Right cardiac atrium (tissue), 5 donors: Measurements from ENCODE around the gene SCTR. TPM values are rescaled to one million over a fixed set of nuclear protein-coding genes. Genes with fewer than 3 reads are reported as not detected.

Experiments used
- ATAC-seq, 2 donors: fragments of 200-7000 bp; cut with Tn5 transposase; one replicate each; pipeline versions ENCODE4 v1.8.0 to v1.9.1; 2020; ENCODE audit warnings: moderate library complexity in 2 of 2, mild to moderate bottlenecking in 1 of 2
- DNase-seq, 3 donors: peaks; one replicate each; pipeline ENCODE4 v3.0.0-alpha.2; 2020
- H3K27ac ChIP-seq: one replicate; pipeline ENCODE4 v1.5.1; 2013; ENCODE audit warnings: mild to moderate bottlenecking, low read length, control low read depth, moderate library complexity
- H3K27me3 ChIP-seq: one replicate; pipeline ENCODE4 v1.6.1; 2013; ENCODE audit not compliant: control insufficient read depth, insufficient read depth
- H3K4me1 ChIP-seq: one replicate; pipeline ENCODE4 v1.6.1; 2013; ENCODE audit warnings: low read length; ENCODE audit not compliant: control insufficient read depth, insufficient read depth
- H3K4me3 ChIP-seq: one replicate; pipeline ENCODE4 v1.5.1; 2013; ENCODE audit warnings: low read length, control low read depth
- H3K9me3 ChIP-seq: one replicate; pipeline ENCODE4 v1.6.1; 2013; ENCODE audit warnings: low read length; ENCODE audit not compliant: control insufficient read depth
- WGBS: extraction: QIAGEN DNeasy Blood & Tissue Kit; methylation state at CpG from one replicate; pipeline ENCODE4 v1.1.7; 2013; 5-methylcytosine and 5-hydroxymethylcytosine counted together
- intact Hi-C, 4 donors: fragments of 100-400 bp; cut with DNase I; formaldehyde crosslinking; loops; one replicate each; pipeline versions ENCODE4 v1.11.0 to v1.14.0; 2022 to 2023
- polyA plus RNA-seq: library from polyadenylated mRNA; stranded (reverse); fragments of 200-250 nt; gene quantifications from one replicate; pipeline ENCODE4 v1.2.3, GENCODE V29; 2013
- total RNA-seq, 4 donors: library from RNA; stranded (reverse); fragmentation: NEBNext Ultra II Directional; extraction: Animal tissue kit (Norgen Biotek cat#: 25700); gene quantifications; one replicate each; pipeline ENCODE4 v1.2.1, GENCODE V29; 2021
- donor health status: healthy with polysubstance abuse.
- donor health status: DM: no; HTN: yes; CAD: no.
- donor health status: DM: no; HTN: no; CAD: no.
- donor health status: DM: no; HTN: yes; CAD: no; lungs with severe emphysema.
- donor health status: DM: yes; HTN: yes; CAD: no.

SCTR gene
- total and polyA plus RNA-seq, 5 donors, result 0.38 to 0.50 (median 0.40) TPM; not detected in 2

GRCh38 chr2:119544939-119545475 lies 20.7 kb upstream of the SCTR start:
- Histone ChIP-seq H3K9me3 (no peaks in the 10 kb centered on the region), H3K27ac (no peak overlapping the region), H3K4me1 (no peaks in the 10 kb centered on the region), H3K27me3 (no peaks in the 10 kb centered on the region), H3K4me3 (peak overlapping the region; percentile 46)
- 49% methylated on average over 11 of the region's 11 CpGs for WGBS
- DNase-seq (no peak), ATAC-seq (no peak)
- intact Hi-C loops, result no loop called here

- ATAC-seq (peak; percentile 96 to 98), DNase-seq (peak; percentile 82 to 93 (median 92))
- Histone ChIP-seq H3K4me1 (no peaks in the 10 kb centered on the region), H3K27ac (no peak within 1 kb of the TSS), H3K27me3 (no peaks in the 10 kb centered on the region), H3K4me3 (peak within 1 kb of the TSS; percentile 46), H3K9me3 (no peaks in the 10 kb centered on the region)
- intact Hi-C loops, result no loop called here
- WGBS, result 2% methylated on average over 89 of the region's 89 CpGs
Measured at GRCh38 chr2:119544075-119544938, 20.0 kb upstream of the SCTR start, which contains the start of gene CFAP221. TSS of gene CFAP221 (plus strand) at chr2:119544449. CDS start at chr2:119546132, 1,683 bp downstream.

- H3K4me3 ChIP-seq, result no peak overlapping the region
- no peak overlapping the region for H3K27ac ChIP-seq
- WGBS, result 54% methylated on average over 2 of the region's 2 CpGs
- ATAC-seq, result no peak
- intact Hi-C loops, result no loop called here
- no peaks in the 10 kb centered on the region for H3K4me1 ChIP-seq
- H3K9me3 ChIP-seq, result no peaks in the 10 kb centered on the region
- DNase-seq, result no peak
- H3K27me3 ChIP-seq, result no peaks in the 10 kb centered on the region
Measured at GRCh38 chr2:119541476-119541875, 17.2 kb upstream of the SCTR start.

- ATAC-seq, result no peak
- H3K4me3 ChIP-seq, result no peak overlapping the region
Measured at GRCh38 chr2:119537792-119538191, 13.5 kb upstream of the SCTR start.

GRCh38 chr2:119536707-119537106 lies 12.4 kb upstream of the SCTR start:
- H3K9me3 ChIP-seq, result no peaks in the 10 kb centered on the region
- H3K4me3 ChIP-seq, result no peak overlapping the region
- no peaks in the 10 kb centered on the region for H3K4me1 ChIP-seq
- intact Hi-C loops, result no loop called here
- DNase-seq, result no peak
- no peak for ATAC-seq
- no peak overlapping the region for H3K27ac ChIP-seq
- 54% methylated on average over 1 of the region's 1 CpG for WGBS
- H3K27me3 ChIP-seq, result no peaks in the 10 kb centered on the region

More at GRCh38 chr2:119537792-119538191, 13.5 kb upstream of the SCTR start:
- intact Hi-C loops, result no loop called here
- Histone ChIP-seq H3K27me3 (no peaks in the 10 kb centered on the region), H3K9me3 (no peaks in the 10 kb centered on the region), H3K4me1 (no peaks in the 10 kb centered on the region), H3K27ac (no peak overlapping the region)
- DNase-seq, result no peak

- ATAC-seq (no peak), DNase-seq (no peak)
- intact Hi-C loops, result no loop called here
- WGBS, result 78% methylated on average over 6 of the region's 6 CpGs
- no peak overlapping the region for H3K27ac ChIP-seq
- no peaks in the 10 kb centered on the region for H3K27me3 ChIP-seq
- no peak overlapping the region for H3K4me3 ChIP-seq
- no peaks in the 10 kb centered on the region for H3K9me3 ChIP-seq
- H3K4me1 ChIP-seq, result no peaks in the 10 kb centered on the region
Measured at GRCh38 chr2:119536211-119536610, 11.9 kb upstream of the SCTR start.

GRCh38 chr2:119533560-119533959 lies 9.3 kb upstream of the SCTR start:
- 76% methylated on average over 1 of the region's 1 CpG for WGBS
- Histone ChIP-seq H3K4me1 (no peaks in the 10 kb centered on the region), H3K4me3 (no peak overlapping the region), H3K27me3 (no peaks in the 10 kb centered on the region), H3K27ac (no peak overlapping the region), H3K9me3 (no peaks in the 10 kb centered on the region)
- no peak for DNase-seq
- ATAC-seq, result no peak
- intact Hi-C loops, result no loop called here

GRCh38 chr2:119531292-119531691 lies 7.0 kb upstream of the SCTR start:
- DNase-seq (no peak), ATAC-seq (no peak)
- Histone ChIP-seq H3K9me3 (no peaks in the 10 kb centered on the region), H3K27ac (no peak overlapping the region), H3K4me3 (no peak overlapping the region), H3K4me1 (no peaks in the 10 kb centered on the region), H3K27me3 (no peaks in the 10 kb centered on the region)
- intact Hi-C loops, result no loop called here
- 37% methylated on average over 3 of the region's 3 CpGs for WGBS

GRCh38 chr2:119527999-119528398 lies 3.7 kb upstream of the SCTR start:
- H3K4me1 ChIP-seq, result no peaks in the 10 kb centered on the region
- intact Hi-C loops, result loop anchor here in 1 of 4 donors (10.0 kb wide), 1 partner anchor 117 kb away; no protein-coding TSS in a partner anchor
- WGBS, result 88% methylated on average over 2 of the region's 2 CpGs
- no peak overlapping the region for H3K4me3 ChIP-seq
- DNase-seq, result no peak
- H3K27me3 ChIP-seq, result no peaks in the 10 kb centered on the region
- ATAC-seq, result no peak
- no peak overlapping the region for H3K27ac ChIP-seq
- no peaks in the 10 kb centered on the region for H3K9me3 ChIP-seq

GRCh38 chr2:119525614-119526013 lies 1.3 kb upstream of the SCTR start:
- Histone ChIP-seq H3K9me3 (no peaks in the 10 kb centered on the region), H3K4me1 (no peaks in the 10 kb centered on the region), H3K27me3 (no peaks in the 10 kb centered on the region), H3K27ac (no peak overlapping the region), H3K4me3 (no peak overlapping the region)
- intact Hi-C loops, result loop anchor here in 1 of 4 donors (10.0 kb wide), 1 partner anchor 119 kb away; no protein-coding TSS in a partner anchor
- ATAC-seq (no peak), DNase-seq (no peak)
- WGBS, result 79% methylated on average over 4 of the region's 4 CpGs

- H3K27ac ChIP-seq, result no peak overlapping the region
- intact Hi-C loops, result loop anchor here in 1 of 4 donors (10.0 kb wide), 1 partner anchor 121 kb away; no protein-coding TSS in a partner anchor
- no peak for ATAC-seq
- no peaks in the 10 kb centered on the region for H3K27me3 ChIP-seq
- H3K4me3 ChIP-seq, result peak overlapping the region; percentile 4
- DNase-seq, result no peak
- no peaks in the 10 kb centered on the region for H3K4me1 ChIP-seq
- WGBS, result 5% methylated on average over 21 of the region's 21 CpGs
- H3K9me3 ChIP-seq, result no peaks in the 10 kb centered on the region
Measured at GRCh38 chr2:119523383-119523951, 816 bp downstream of the SCTR start.
